SK-N-SH treated with all-trans-retinoic acid at 6 μM for 48 hours (cell line): Measurements from ENCODE around the gene LYPD3.
"Not testable (repeated sequence)": the region's sequence is repeated elsewhere in the genome, so short reads cannot be mapped to it uniquely, and the experiment has no call there.

Experiments
- ATAC-seq: fragments of 200-7000 bp; cut with Tn5 transposase; 3 replicates; pipeline ENCODE4 v1.9.1; 2020; ENCODE audit warnings: mild to moderate bottlenecking, moderate library complexity
- ARNTL ChIP-seq: fragments of 450-650 bp; formaldehyde crosslinking; IDR thresholded peaks from 2 replicates; pipeline ENCODE4 v1.5.0; 2020; ENCODE audit warnings: low read depth, mild to moderate bottlenecking, moderate library complexity, borderline replicate concordance
- BACH2 ChIP-seq: fragments of 250-450 bp; sonication (Bioruptor Pico); IDR thresholded peaks from 2 replicates; pipeline ENCODE4 v1.9.0; 2021; ENCODE audit warnings: mild to moderate bottlenecking, borderline replicate concordance
- CSDC2 ChIP-seq: fragments of 250-450 bp; sonication (Bioruptor Pico); IDR thresholded peaks from 2 replicates; pipeline ENCODE4 v1.5.0; 2020; ENCODE audit warnings: mild to moderate bottlenecking, moderate library complexity
- CSRNP3 ChIP-seq: fragments of 250-450 bp; sonication (Bioruptor Pico); IDR thresholded peaks from 2 replicates; pipeline ENCODE4 v1.5.1; 2021; ENCODE audit warnings: mild to moderate bottlenecking, moderate library complexity
- ESRRG ChIP-seq: fragments of 250-450 bp; sonication (Bioruptor Pico); IDR thresholded peaks from 2 replicates; pipeline ENCODE4 v1.6.1; 2021; ENCODE audit warnings: mild to moderate bottlenecking
- GLIS3 ChIP-seq: fragments of 250-450 bp; sonication (Bioruptor Pico); IDR thresholded peaks from 2 replicates; pipeline ENCODE4 v1.5.0; 2020; ENCODE audit warnings: mild to moderate bottlenecking, moderate library complexity
- ISL1 ChIP-seq: fragments of 250-450 bp; sonication (Bioruptor Pico); IDR thresholded peaks from 2 replicates; pipeline ENCODE4 v2.1.2; 2022; ENCODE audit warnings: mild to moderate bottlenecking, moderate library complexity
- OSR1 ChIP-seq: fragments of 250-450 bp; sonication (Bioruptor Pico); IDR thresholded peaks from 2 replicates; pipeline ENCODE4 v1.8.0; 2022; ENCODE audit warnings: moderate library complexity, mild to moderate bottlenecking, inconsistent platforms
- POU6F1 ChIP-seq: fragments of 250-450 bp; sonication (Bioruptor Pico); IDR thresholded peaks from 2 replicates; pipeline ENCODE4 v1.8.0; 2021; ENCODE audit warnings: low read depth, mild to moderate bottlenecking, moderate library complexity, borderline replicate concordance
- PPARA ChIP-seq: fragments of 250-450 bp; sonication (Bioruptor Pico); IDR thresholded peaks from 2 replicates; pipeline ENCODE4 v1.5.0; 2020; ENCODE audit warnings: mild to moderate bottlenecking, borderline replicate concordance
- RARB ChIP-seq: fragments of 250-450 bp; sonication (Bioruptor Pico); IDR thresholded peaks from 2 replicates; pipeline ENCODE4 v1.8.0; 2021; ENCODE audit warnings: mild to moderate bottlenecking, moderate library complexity
- SNAI2 ChIP-seq: fragments of 250-450 bp; sonication (Bioruptor Pico); IDR thresholded peaks from 2 replicates; pipeline ENCODE4 v1.5.0; 2020; ENCODE audit warnings: mild to moderate bottlenecking, moderate library complexity
- TCF4 ChIP-seq: fragments of 250-450 bp; sonication (Bioruptor Pico); IDR thresholded peaks from 2 replicates; pipeline ENCODE4 v1.8.0; 2021; ENCODE audit warnings: mild to moderate bottlenecking, moderate library complexity, borderline replicate concordance
- TOX ChIP-seq: fragments of 250-450 bp; sonication (Bioruptor Pico); IDR thresholded peaks from 2 replicates; pipeline ENCODE4 v1.8.0; 2021; ENCODE audit warnings: mild to moderate bottlenecking, moderate library complexity, borderline replicate concordance
- ZFP3 ChIP-seq: fragments of 250-450 bp; sonication (Bioruptor Pico); IDR thresholded peaks from 2 replicates; pipeline ENCODE4 v1.5.0; 2020; ENCODE audit warnings: mild to moderate bottlenecking, moderate library complexity
- ZNF565 ChIP-seq: fragments of 450-650 bp; formaldehyde crosslinking; conservative IDR thresholded peaks from 2 replicates; pipeline ENCODE4 v1.5.0; 2020; ENCODE audit warnings: low read depth, mild to moderate bottlenecking, moderate library complexity
- ZNF70 ChIP-seq: fragments of 450-650 bp; formaldehyde crosslinking; IDR thresholded peaks from 2 replicates; pipeline ENCODE4 v1.5.0; 2020; ENCODE audit warnings: mild to moderate bottlenecking, moderate library complexity
- TF ChIP-seq, protein P1 (sequence below): fragments of 250-450 bp; sonication (Bioruptor Pico); IDR thresholded peaks from 2 replicates; pipeline ENCODE4 v1.5.0; 2020; ENCODE audit warnings: mild to moderate bottlenecking, moderate library complexity

The LYPD3 gene

GRCh38 chr19:43438291-43439031 is 26.9 kb downstream of the LYPD3 start:
- TF ChIP-seq TOX (no peak), CSDC2 (no peak), ZFP3 (CRISPR knock-in tag) (no peak), POU6F1 (CRISPR knock-in tag) (no peak), CSRNP3 (CRISPR knock-in tag) (no peak), TCF4 (CRISPR knock-in tag) (peak; percentile 93), PPARA (no peak)
- TF ChIP-seq, protein P1, sequence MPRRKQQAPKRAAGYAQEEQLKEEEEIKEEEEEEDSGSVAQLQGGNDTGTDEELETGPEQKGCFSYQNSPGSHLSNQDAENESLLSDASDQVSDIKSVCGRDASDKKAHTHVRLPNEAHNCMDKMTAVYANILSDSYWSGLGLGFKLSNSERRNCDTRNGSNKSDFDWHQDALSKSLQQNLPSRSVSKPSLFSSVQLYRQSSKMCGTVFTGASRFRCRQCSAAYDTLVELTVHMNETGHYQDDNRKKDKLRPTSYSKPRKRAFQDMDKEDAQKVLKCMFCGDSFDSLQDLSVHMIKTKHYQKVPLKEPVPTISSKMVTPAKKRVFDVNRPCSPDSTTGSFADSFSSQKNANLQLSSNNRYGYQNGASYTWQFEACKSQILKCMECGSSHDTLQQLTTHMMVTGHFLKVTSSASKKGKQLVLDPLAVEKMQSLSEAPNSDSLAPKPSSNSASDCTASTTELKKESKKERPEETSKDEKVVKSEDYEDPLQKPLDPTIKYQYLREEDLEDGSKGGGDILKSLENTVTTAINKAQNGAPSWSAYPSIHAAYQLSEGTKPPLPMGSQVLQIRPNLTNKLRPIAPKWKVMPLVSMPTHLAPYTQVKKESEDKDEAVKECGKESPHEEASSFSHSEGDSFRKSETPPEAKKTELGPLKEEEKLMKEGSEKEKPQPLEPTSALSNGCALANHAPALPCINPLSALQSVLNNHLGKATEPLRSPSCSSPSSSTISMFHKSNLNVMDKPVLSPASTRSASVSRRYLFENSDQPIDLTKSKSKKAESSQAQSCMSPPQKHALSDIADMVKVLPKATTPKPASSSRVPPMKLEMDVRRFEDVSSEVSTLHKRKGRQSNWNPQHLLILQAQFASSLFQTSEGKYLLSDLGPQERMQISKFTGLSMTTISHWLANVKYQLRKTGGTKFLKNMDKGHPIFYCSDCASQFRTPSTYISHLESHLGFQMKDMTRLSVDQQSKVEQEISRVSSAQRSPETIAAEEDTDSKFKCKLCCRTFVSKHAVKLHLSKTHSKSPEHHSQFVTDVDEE (CRISPR knock-in tag) = peak; percentile 65; the same call in 1 of the 2 replicates
- peak; percentile 92 for ATAC-seq

DNA sequence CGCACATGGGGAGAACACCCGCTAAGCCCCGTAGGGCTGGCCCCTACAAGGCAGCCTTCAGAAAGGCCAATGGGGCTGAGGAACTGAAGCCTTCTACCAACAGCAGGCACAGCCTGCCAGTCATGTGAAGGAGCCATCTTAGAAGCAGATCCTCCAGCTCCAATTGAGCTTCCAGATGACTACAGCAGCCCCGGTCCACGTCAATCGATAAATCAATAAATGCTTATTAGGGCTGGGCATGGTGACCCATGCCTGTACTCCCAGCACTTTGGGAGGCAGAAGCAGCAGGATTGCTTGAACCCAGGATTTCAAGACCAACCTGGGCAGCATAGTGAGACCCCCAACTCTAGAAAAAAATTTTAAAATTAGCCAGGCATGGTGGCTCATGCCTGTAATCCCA is 27.7 kb downstream of the LYPD3 start:
- TF ChIP-seq CSDC2 (no peak), CSRNP3 (CRISPR knock-in tag) (no peak), RARB (CRISPR knock-in tag) (no peak)
- ATAC-seq = no peak

DNA sequence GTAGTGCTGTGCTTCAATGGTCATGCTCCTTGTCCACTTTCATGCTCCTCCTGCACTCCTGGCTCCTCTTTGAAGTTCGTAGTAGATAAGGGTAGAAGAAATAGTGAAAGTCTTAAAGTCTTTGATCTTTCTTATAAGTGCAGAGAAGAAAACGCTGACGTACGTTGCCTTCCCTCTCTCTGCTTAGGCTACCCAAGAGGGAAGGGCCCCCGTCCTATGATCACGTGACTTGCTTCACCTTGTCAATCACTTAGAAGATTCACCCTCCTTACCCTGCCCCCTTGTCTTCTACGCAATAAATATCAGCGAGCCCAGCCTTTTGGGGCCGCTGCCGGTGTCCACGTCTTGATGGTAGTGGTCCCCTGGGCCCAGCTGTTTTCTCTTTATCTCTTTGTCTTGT is 28.1 kb downstream of the LYPD3 start:
- not testable (repeated sequence) for ATAC-seq

DNA sequence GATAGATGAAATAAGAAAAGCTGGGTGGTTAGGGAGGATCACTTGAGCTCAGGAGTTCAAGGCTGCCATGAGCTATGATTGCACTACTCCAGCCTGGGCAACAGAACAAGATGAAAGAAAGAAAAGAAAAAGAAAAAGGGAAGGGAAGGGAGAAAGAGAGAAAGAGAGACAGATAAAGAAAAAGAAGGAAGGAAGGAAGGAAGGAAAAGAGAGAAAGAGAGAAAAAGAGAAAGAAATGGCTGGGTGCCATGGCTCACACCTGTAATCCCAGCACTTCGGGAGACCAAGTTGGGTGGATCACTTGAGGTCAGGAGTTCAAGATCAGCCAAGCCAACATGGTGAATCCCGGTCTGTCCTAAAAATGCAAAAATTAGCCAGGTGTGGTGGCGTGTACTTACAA is 29.6 kb downstream of the LYPD3 start:
- ATAC-seq = no peak

More for the DNA sequence above, 29.6 kb downstream of the LYPD3 start:
- TF ChIP-seq ISL1 (CRISPR knock-in tag) (no peak), CSRNP3 (CRISPR knock-in tag) (no peak), GLIS3 (CRISPR knock-in tag) (no peak), TOX (no peak), ZNF565 (CRISPR knock-in tag) (no peak), SNAI2 (CRISPR knock-in tag) (no peak), POU6F1 (CRISPR knock-in tag) (no peak), OSR1 (CRISPR knock-in tag) (no peak), BACH2 (no peak), ARNTL (CRISPR knock-in tag) (no peak), ZNF70 (no peak), RARB (CRISPR knock-in tag) (no peak), ESRRG (CRISPR knock-in tag) (no peak)
